GM19035 (cell line): Measurements from ENCODE around the gene LIPC.

Experiments
- ATAC-seq: cut with Tn5 transposase; IDR thresholded peaks from one replicate; pipeline ENCODE4 v1.9.1; 2021; ENCODE audit not compliant: unreplicated experiment

Gene LIPC

GRCh38 chr15:58431221-58432149, at the start of gene LIPC:
Gene LIPC, plus strand, starts transcription at chr15:58431991. Its CDS starts 42 bp downstream, at chr15:58432033.
- no peak for ATAC-seq

- ATAC-seq = no peak
These were observed 47.9 kb upstream of the LIPC start for GRCh38 chr15:58383876-58384275.

GRCh38 chr15:58384667-58385066, 47.1 kb upstream of the LIPC start:
- no peak for ATAC-seq

GRCh38 chr15:58386081-58386480, 45.7 kb upstream of the LIPC start:
- no peak for ATAC-seq

- ATAC-seq = no peak
These were observed 45.1 kb upstream of the LIPC start for GRCh38 chr15:58386641-58387040.

- ATAC-seq = no peak
These were observed 44.7 kb upstream of the LIPC start for GRCh38 chr15:58387130-58387529.

GRCh38 chr15:58388211-58388610, 43.6 kb upstream of the LIPC start:
- ATAC-seq = no peak

- no peak for ATAC-seq
These were observed 41.7 kb upstream of the LIPC start for GRCh38 chr15:58390118-58390517.

- ATAC-seq = no peak
These were observed 41.1 kb upstream of the LIPC start for GRCh38 chr15:58390655-58391054.

GRCh38 chr15:58391088-58391487, 40.7 kb upstream of the LIPC start:
- no peak for ATAC-seq

- ATAC-seq = no peak
These were observed 39.6 kb upstream of the LIPC start for GRCh38 chr15:58392141-58392540.

- no peak for ATAC-seq
These were observed 39.1 kb upstream of the LIPC start for GRCh38 chr15:58392611-58393161.

GRCh38 chr15:58393241-58393662, 38.5 kb upstream of the LIPC start:
- no peak for ATAC-seq

GRCh38 chr15:58396181-58396580, 35.6 kb upstream of the LIPC start:
- ATAC-seq = no peak

- ATAC-seq = no peak
These were observed 33.7 kb upstream of the LIPC start for GRCh38 chr15:58398071-58398470.

GRCh38 chr15:58398643-58399042, 33.1 kb upstream of the LIPC start:
- ATAC-seq = no peak

GRCh38 chr15:58399739-58400138, 32.1 kb upstream of the LIPC start:
- ATAC-seq = no peak

- ATAC-seq = no peak
These were observed 30.5 kb upstream of the LIPC start for GRCh38 chr15:58401276-58401675.

- no peak for ATAC-seq
These were observed 29.7 kb upstream of the LIPC start for GRCh38 chr15:58401991-58402649.

GRCh38 chr15:58403581-58403980, 28.2 kb upstream of the LIPC start:
- ATAC-seq = no peak

- no peak for ATAC-seq
These were observed 27.8 kb upstream of the LIPC start for GRCh38 chr15:58404020-58404419.

GRCh38 chr15:58404722-58405121, 27.1 kb upstream of the LIPC start:
- no peak for ATAC-seq
